GM18873 (cell line): ENCODE results near the gene QRSL1.
A peak's percentile ranks its signal among the peaks of the same experiment; 100 is the strongest.
"Not testable (repeated sequence)": the region's sequence is repeated elsewhere in the genome, so short reads cannot be mapped to it uniquely, and the experiment has no call there.

ENCODE experiments used
- ATAC-seq: cut with Tn5 transposase; IDR thresholded peaks from one replicate; pipeline ENCODE4 v1.9.1; 2021; ENCODE audit warnings: mild to moderate bottlenecking, moderate library complexity, moderate number of reproducible peaks; ENCODE audit not compliant: unreplicated experiment, low FRiP score

The QRSL1 gene, protein sequence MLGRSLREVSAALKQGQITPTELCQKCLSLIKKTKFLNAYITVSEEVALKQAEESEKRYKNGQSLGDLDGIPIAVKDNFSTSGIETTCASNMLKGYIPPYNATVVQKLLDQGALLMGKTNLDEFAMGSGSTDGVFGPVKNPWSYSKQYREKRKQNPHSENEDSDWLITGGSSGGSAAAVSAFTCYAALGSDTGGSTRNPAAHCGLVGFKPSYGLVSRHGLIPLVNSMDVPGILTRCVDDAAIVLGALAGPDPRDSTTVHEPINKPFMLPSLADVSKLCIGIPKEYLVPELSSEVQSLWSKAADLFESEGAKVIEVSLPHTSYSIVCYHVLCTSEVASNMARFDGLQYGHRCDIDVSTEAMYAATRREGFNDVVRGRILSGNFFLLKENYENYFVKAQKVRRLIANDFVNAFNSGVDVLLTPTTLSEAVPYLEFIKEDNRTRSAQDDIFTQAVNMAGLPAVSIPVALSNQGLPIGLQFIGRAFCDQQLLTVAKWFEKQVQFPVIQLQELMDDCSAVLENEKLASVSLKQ

DNA sequence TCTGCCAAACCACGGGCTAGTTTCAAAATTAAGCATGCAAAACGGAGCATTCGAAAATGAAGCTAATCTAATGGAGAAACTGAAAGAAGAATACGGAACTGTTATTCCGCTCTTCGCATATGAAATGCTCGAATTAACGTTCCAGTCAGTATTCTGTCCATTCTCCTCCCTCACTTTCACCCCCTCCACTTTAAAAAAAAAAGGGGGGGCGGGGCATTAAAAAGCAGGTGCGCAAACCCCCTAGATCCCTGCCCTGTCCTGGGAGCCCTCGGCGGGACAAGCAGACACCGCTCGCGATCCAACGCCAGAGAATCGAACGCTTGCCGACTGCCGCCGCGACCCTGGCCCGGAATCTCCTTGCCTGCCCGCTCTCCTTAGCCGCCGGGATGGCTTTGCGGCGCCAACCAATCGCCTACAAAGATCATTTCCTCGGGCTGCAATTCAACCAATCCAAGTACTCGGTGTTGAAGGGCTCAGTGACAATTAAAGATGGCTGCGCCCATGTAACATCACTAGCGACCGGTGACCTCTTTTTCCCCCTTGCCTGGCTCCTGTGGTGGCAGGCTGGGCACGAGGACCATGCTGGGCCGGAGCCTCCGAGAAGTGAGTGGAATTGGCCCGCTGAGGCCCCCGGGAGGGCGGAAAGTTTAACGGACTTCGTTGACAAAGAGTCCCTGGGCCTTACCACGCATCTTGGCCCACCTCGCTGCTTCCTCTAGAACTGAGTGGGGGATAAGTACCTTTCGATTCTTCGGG lies at the start of gene QRSL1, which contains the start of gene RTN4IP1:
Gene QRSL1, plus strand, starts transcription at position 476 of the 756 bp plus-strand sequence. Its CDS starts 104 bp downstream, at position 580.
Gene RTN4IP1, minus strand, starts transcription at position 396 of the 756 bp plus-strand sequence. CDS start 477 bp downstream, outside the sequence.
- ATAC-seq, result peak; percentile 82

DNA sequence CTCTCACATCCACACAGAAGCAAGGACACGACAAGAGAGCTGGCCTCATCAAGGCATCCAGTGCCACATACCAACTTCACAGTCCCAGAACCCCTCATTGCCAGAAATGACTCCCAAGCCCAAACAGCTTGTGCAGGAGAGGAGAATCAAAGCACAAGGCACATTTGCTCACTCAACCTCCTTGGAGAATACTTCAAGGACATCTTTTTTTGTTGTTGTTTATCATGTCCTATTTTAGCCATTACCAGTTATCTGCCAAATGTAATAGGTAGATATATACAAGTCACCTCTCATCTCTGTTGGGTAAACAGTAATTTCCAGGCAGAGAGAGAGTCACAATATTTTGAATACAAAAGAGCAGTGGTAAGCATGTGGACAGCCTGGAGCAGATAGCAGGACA lies 47.9 kb upstream of the QRSL1 start:
- no peak for ATAC-seq

GRCh38 chr6:106586815-106587415 lies 42.5 kb upstream of the QRSL1 start:
- no peak for ATAC-seq

GRCh38 chr6:106588937-106589336 lies 40.4 kb upstream of the QRSL1 start:
- ATAC-seq, result not testable (repeated sequence)

DNA sequence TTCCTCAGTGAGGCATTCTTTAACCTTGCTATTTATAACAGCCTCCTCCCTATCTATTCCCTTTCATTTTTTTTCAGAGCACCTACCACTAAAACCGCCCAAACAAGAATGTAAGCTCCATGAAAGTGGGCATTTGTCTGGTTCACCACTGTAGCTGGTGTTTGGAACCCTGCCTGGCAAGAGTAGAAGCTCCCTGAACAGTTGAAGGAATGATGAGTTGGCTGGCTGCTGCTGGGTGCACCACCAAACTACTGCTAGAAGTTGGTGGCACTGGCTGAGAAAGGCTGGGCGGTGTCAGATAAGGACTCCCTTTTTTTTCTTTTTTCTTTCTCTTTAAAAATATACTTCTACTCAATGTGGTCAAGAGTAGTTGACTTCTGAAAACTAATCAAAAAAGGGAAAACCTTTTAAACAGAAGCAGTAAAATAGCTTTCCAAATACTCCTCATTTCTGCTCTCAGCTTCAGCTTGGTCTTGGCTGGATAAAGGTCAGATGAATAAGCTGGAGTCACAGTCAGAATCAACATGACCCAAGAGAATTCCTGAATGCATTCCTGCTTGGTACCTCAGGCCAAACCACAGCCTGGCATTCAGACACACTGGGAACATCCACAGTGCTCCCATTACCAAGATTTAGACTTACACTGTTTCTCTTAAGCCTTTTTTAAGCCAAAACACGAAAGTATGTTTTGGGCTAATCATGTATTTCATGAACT lies 38.1 kb upstream of the QRSL1 start:
- ATAC-seq, result no peak

DNA sequence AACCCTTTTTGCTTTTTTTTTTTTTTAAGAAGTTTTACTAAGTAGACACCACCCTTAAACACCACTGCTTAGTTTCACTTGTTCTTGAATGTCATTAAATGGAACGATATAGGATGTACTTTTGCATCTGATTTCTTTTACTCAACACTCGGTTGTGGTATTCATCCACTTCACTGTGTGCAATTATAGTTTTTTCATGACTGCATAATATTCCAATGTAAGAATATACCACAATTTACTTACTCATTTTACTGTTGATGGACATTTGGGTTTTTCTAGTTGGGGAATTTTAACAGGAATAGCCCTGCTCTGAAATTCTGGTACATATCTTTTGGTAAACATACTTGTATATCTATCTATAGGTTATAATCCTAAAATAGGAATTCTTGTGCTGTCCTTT lies 29.9 kb upstream of the QRSL1 start:
- no peak for ATAC-seq

GRCh38 chr6:106600329-106600728 lies 29.0 kb upstream of the QRSL1 start:
- ATAC-seq, result no peak

DNA sequence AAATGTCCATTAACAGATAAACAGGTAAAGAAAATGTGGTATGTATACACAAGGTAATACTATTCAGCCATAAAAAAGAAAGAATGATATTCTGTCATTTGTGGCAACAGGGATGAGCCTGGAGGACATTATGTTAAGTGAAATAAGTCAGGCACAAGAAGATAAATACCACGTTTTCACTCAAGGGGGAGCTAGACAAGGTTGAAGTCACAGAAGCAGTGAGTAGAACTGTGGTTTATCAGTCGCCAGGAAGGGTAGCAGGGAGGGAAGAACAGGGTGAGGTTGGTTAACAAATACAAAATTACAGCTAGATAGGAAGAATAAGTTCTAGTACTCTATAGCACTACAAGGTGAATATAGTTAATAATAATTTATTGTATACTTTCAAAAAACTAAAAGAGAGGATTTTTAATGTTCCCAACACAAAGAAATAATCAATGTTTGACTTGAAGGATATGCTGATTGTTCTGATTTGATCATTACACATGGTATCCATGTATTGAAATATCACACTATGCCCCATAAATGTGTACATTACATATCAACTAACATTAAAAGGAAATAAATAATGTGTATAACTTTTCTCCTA lies 21.2 kb upstream of the QRSL1 start:
- peak; percentile 53 for ATAC-seq

- ATAC-seq, result no peak
These were observed 19.7 kb upstream of the QRSL1 start for GRCh38 chr6:106609699-106610098.

DNA sequence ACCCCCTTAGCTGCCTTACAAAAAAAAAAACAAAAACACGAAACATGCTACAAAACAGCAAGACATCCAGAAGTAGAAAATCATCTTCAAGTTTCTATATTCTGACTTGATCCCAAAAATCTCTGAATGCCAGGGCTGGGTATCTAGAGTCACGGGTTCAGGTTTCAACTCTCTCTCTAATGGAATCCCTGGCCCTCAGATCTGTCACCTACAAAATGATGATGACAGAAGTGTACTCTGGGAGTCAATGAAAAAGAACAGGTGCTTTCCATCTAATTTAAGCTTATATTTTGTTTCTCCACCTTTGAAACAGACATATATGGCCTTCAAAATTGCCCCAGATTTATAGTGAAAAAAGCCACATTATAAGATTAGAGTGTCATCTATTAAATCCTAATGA lies 18.3 kb upstream of the QRSL1 start:
- no peak for ATAC-seq

DNA sequence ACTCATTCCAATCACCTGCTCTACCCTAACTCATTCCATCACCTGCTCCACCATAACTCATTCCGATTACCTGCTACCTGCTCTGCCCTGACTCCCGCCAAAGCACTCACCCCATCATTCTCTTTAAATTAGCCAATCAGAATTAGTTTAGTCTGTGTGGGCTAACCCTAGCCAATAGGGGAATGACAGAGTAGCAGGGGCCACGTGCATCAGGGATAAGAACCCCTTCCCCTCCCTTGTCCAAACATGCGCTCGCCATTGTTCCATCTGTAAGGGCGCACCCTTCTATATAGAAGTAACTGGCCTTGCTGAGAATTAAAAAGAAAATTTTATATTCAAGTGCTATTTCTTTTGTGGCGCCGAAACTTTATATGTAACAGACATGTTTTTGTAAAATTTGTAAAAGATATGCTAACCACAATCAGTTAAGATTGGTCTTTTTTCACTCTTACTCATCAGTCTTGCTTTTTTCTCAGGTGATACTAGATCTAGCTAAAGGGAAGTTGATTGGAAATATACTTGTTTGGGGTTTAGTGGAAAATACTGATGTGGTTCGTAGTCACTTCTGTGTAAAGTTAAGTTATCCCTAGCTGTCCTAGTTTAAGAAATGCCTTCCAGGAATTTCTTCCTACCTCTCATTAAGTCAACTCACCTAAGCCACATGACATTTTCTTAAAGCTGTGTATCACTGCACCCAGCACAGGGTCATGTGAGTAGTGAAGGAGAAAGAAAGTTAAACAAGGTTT lies 16.5 kb upstream of the QRSL1 start:
- no peak for ATAC-seq

DNA sequence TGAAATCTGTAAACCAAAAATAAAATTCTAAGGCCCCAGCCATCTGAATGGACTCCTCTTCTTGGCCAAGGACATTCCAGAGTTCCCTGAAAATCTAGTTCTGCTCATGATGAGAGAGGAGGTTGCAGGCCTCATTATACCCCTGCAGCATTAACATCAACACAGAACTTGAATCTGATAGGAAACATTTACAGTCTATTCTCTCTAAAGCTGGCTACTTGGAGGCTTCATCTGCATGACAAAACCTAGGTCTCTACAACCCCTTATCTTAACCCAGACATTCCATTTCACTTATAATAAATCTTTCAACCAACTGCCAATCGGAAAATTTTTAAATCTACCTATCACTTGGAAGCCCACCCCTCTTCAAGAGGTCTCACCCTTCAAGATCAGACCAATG lies 15.8 kb upstream of the QRSL1 start:
- no peak for ATAC-seq

DNA sequence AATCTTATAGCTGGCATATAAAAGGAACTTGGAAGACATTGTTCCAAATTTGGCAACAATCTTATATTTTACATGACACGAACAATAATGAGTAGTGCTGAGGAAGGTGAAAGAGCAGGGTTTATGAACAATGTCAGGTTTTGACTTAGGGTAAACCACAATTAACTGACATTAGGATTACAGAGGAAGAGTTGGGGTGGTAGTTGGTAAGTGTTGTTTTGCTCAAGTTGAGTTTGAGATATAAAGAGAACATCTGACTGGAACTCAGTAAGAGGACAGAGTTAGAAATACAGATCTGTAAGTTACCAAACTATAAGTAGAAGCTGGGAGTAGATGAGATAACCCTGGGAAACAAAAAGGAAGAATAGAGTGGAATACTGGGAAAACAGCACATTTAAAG lies 15.2 kb upstream of the QRSL1 start:
- no peak for ATAC-seq

DNA sequence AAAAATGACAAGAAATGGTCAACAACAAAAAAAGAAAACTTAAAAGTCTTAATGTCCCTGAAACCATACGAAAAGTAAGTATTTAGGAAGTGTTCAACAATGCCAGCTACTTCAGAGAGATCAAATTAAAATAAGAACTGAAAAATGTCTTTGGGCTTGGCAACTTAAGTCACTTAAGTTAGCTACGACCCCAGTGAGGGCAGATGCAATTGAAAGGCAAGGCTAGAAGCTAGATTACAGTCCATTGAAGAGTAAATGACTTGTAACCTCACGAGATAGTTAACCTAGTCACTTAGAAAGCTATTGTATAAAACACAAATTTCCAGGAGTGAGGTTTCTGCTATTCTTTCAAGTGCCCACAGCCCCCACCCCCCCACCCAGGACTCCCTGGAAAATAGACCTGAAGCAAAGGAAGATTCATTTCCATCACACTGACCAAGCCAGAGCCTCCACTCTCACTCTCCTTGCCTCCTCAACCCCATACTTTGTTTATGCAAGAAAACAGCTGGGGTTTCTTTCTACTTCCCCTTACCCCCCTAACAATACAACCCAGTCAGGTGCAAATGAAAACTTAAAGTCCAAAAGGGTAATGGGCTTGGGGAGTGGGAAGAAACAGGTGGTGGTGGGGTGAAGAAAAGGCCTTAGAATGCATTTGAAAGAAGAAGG lies 14.7 kb upstream of the QRSL1 start:
- ATAC-seq, result no peak

DNA sequence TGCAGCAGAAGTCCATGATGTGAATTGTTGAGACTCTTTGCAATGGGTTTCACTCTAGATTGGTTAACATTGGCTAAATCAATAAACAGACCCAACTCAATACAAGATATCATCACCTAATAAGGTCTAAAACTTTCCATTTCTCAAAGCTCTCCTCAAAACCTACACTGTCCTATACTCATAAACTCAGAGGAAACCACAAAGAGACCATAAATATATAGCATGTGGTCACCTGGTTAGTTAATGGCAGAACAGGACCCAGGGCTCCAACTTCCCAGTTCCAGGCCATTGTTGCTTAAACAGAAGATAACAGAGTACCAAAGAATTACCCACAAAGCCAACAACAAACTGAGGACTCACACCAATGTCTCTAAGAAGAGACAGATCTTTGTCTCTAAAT lies 12.1 kb upstream of the QRSL1 start:
- ATAC-seq, result no peak

- ATAC-seq, result no peak
These were observed 11.5 kb upstream of the QRSL1 start for GRCh38 chr6:106617857-106618256.

GRCh38 chr6:106618324-106618723 lies 11.1 kb upstream of the QRSL1 start:
- ATAC-seq, result no peak

GRCh38 chr6:106619223-106619622 lies 10.2 kb upstream of the QRSL1 start:
- ATAC-seq, result no peak
